A549 treated with Mapracorat at 1 μM for 4 hours (cell line): ENCODE measurements around the gene AGBL1. TPM values are rescaled to one million over a fixed set of nuclear protein-coding genes. Genes with fewer than 3 reads are reported as not detected.

Experiments
- total RNA-seq: library from RNA; stranded (reverse); fragments of 200-300 nt; extraction: Qiagen RNA extraction; gene quantifications from 5 replicates; pipeline ENCODE4 v1.2.3, GENCODE V29; 2022

The AGBL1 gene
- not detected in 5 replicates for total RNA-seq

GRCh38 chr15:86079508-86080266, at the start of gene AGBL1:
Gene AGBL1, plus strand, starts transcription at chr15:86079871.

